Activated CD4-positive, alpha-beta memory T cell treated with anti-CD3 and anti-CD28 coated beads, Interleukin-2, amount 10 ng/mL, durations not matched to agents 7 days and 5 days (primary cell): ENCODE measurements around the gene MPO. TPM values are rescaled to one million over a fixed set of nuclear protein-coding genes. Genes with fewer than 3 reads are reported as not detected.

ENCODE experiments used
- total RNA-seq, 2 experiments: library from RNA; stranded (reverse); gene quantifications; one replicate each; pipeline ENCODE4 v1.2.3, GENCODE V29; 2021

MPO gene
- total RNA-seq, 2 experiments from 2014 or later, result 0.08 to 0.38 TPM

Other genes starting within 250 kb of the MPO start
- 10 to 100 TPM; 29.4 to 29.7 TPM for gene DYNLL2, start 197.5 kb downstream of the MPO start, total RNA-seq
- under 1 TPM; 0.83 to 0.88 TPM for gene OR4D1, start 132.6 kb downstream of the MPO start, total RNA-seq
- gene OR4D2, start 114.0 kb downstream of the MPO start, total RNA-seq, result not detected
- gene EPX, start 88.2 kb downstream of the MPO start, total RNA-seq, result not detected
- 10 to 100 TPM; 18.7 to 19.8 TPM for gene MKS1, start 61.7 kb downstream of the MPO start, total RNA-seq
- not detected for gene LPO, start 42.4 kb downstream of the MPO start, total RNA-seq
- gene TSPOAP1, start 47.9 kb upstream of the MPO start, total RNA-seq, result 10 to 100 TPM; 60.9 to 69.4 TPM
- 10 to 100 TPM; 85.8 to 91.0 TPM for gene SUPT4H1, start 71.3 kb upstream of the MPO start, total RNA-seq
- gene RNF43, start 136.6 kb upstream of the MPO start, total RNA-seq, result not detected
- gene HSF5, start 207.5 kb upstream of the MPO start, total RNA-seq, result under 1 TPM; 0.40 to 0.70 TPM
- 10 to 100 TPM; 51.7 to 54.3 TPM for gene MTMR4, start 233.7 kb upstream of the MPO start, total RNA-seq